SK-N-SH treated with all-trans-retinoic acid at 6 μM for 48 hours (cell line): ENCODE measurements around the gene SLC38A8.

Experiments
- ATAC-seq: fragments of 200-7000 bp; cut with Tn5 transposase; 3 replicates; pipeline ENCODE4 v1.9.1; 2020; ENCODE audit warnings: mild to moderate bottlenecking, moderate library complexity
- ARNTL ChIP-seq: fragments of 450-650 bp; formaldehyde crosslinking; IDR thresholded peaks from 2 replicates; pipeline ENCODE4 v1.5.0; 2020; ENCODE audit warnings: low read depth, mild to moderate bottlenecking, moderate library complexity, borderline replicate concordance
- BACH2 ChIP-seq: fragments of 250-450 bp; sonication (Bioruptor Pico); IDR thresholded peaks from 2 replicates; pipeline ENCODE4 v1.9.0; 2021; ENCODE audit warnings: mild to moderate bottlenecking, borderline replicate concordance
- CREB5 ChIP-seq: fragments of 250-450 bp; sonication (Bioruptor Pico); IDR thresholded peaks from 2 replicates; pipeline ENCODE4 v1.5.1; 2020; ENCODE audit warnings: low read depth, mild to moderate bottlenecking, moderate library complexity
- ESRRG ChIP-seq: fragments of 250-450 bp; sonication (Bioruptor Pico); IDR thresholded peaks from 2 replicates; pipeline ENCODE4 v1.6.1; 2021; ENCODE audit warnings: mild to moderate bottlenecking
- GLIS3 ChIP-seq: fragments of 250-450 bp; sonication (Bioruptor Pico); IDR thresholded peaks from 2 replicates; pipeline ENCODE4 v1.5.0; 2020; ENCODE audit warnings: mild to moderate bottlenecking, moderate library complexity
- ISL1 ChIP-seq: fragments of 250-450 bp; sonication (Bioruptor Pico); IDR thresholded peaks from 2 replicates; pipeline ENCODE4 v2.1.2; 2022; ENCODE audit warnings: mild to moderate bottlenecking, moderate library complexity
- RARB ChIP-seq: fragments of 250-450 bp; sonication (Bioruptor Pico); IDR thresholded peaks from 2 replicates; pipeline ENCODE4 v1.8.0; 2021; ENCODE audit warnings: mild to moderate bottlenecking, moderate library complexity
- SNAI2 ChIP-seq: fragments of 250-450 bp; sonication (Bioruptor Pico); IDR thresholded peaks from 2 replicates; pipeline ENCODE4 v1.5.0; 2020; ENCODE audit warnings: mild to moderate bottlenecking, moderate library complexity
- TCF4 ChIP-seq: fragments of 250-450 bp; sonication (Bioruptor Pico); IDR thresholded peaks from 2 replicates; pipeline ENCODE4 v1.8.0; 2021; ENCODE audit warnings: mild to moderate bottlenecking, moderate library complexity, borderline replicate concordance
- TOX ChIP-seq: fragments of 250-450 bp; sonication (Bioruptor Pico); IDR thresholded peaks from 2 replicates; pipeline ENCODE4 v1.8.0; 2021; ENCODE audit warnings: mild to moderate bottlenecking, moderate library complexity, borderline replicate concordance
- TSHZ2 ChIP-seq: fragments of 250-450 bp; sonication (Bioruptor Pico); IDR thresholded peaks from 2 replicates; pipeline ENCODE4 v1.5.0; 2020; ENCODE audit warnings: mild to moderate bottlenecking, moderate library complexity
- ZC3H10 ChIP-seq: fragments of 250-450 bp; sonication (Bioruptor Pico); IDR thresholded peaks from 2 replicates; pipeline ENCODE4 v1.5.1; 2021; ENCODE audit warnings: mild to moderate bottlenecking, moderate library complexity
- ZFP3 ChIP-seq: fragments of 250-450 bp; sonication (Bioruptor Pico); IDR thresholded peaks from 2 replicates; pipeline ENCODE4 v1.5.0; 2020; ENCODE audit warnings: mild to moderate bottlenecking, moderate library complexity
- ZNF70 ChIP-seq: fragments of 450-650 bp; formaldehyde crosslinking; IDR thresholded peaks from 2 replicates; pipeline ENCODE4 v1.5.0; 2020; ENCODE audit warnings: mild to moderate bottlenecking, moderate library complexity
- ZNF8 ChIP-seq: fragments of 450-650 bp; formaldehyde crosslinking; IDR thresholded peaks from 2 replicates; pipeline ENCODE4 v1.5.0; 2020; ENCODE audit warnings: mild to moderate bottlenecking, moderate library complexity
- TF ChIP-seq, protein P1 (sequence below): fragments of 250-450 bp; sonication (Bioruptor Pico); IDR thresholded peaks from 2 replicates; pipeline ENCODE4 v1.8.0; 2021; ENCODE audit warnings: low read depth, mild to moderate bottlenecking, moderate library complexity, borderline replicate concordance
- TF ChIP-seq, protein P2 (sequence below): fragments of 250-450 bp; sonication (Bioruptor Pico); IDR thresholded peaks from 2 replicates; pipeline ENCODE4 v1.8.0; 2020; ENCODE audit warnings: mild to moderate bottlenecking, moderate library complexity, borderline replicate concordance
- TF ChIP-seq, protein P3 (sequence below): fragments of 250-450 bp; sonication (Bioruptor Pico); IDR thresholded peaks from 2 replicates; pipeline ENCODE4 v1.5.1; 2021; ENCODE audit warnings: mild to moderate bottlenecking, moderate library complexity

The SLC38A8 gene

GRCh38 chr16:84071121-84071520 lies 28.5 kb upstream of the SLC38A8 start:
- ATAC-seq = no peak
- TF ChIP-seq TOX (CRISPR knock-in tag) = no peak
- TF ChIP-seq, protein P1, sequence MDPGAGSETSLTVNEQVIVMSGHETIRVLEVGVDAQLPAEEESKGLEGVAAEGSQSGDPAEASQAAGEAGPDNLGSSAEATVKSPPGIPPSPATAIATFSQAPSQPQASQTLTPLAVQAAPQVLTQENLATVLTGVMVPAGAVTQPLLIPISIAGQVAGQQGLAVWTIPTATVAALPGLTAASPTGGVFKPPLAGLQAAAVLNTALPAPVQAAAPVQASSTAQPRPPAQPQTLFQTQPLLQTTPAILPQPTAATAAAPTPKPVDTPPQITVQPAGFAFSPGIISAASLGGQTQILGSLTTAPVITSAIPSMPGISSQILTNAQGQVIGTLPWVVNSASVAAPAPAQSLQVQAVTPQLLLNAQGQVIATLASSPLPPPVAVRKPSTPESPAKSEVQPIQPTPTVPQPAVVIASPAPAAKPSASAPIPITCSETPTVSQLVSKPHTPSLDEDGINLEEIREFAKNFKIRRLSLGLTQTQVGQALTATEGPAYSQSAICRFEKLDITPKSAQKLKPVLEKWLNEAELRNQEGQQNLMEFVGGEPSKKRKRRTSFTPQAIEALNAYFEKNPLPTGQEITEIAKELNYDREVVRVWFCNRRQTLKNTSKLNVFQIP (CRISPR knock-in tag) = no peak
- TF ChIP-seq ZNF70 = no peak
- no peak for TF ChIP-seq TSHZ2
- no peak for TF ChIP-seq TCF4 (CRISPR knock-in tag)
- no peak for TF ChIP-seq GLIS3 (CRISPR knock-in tag)
- no peak for TF ChIP-seq ESRRG (CRISPR knock-in tag)
- TF ChIP-seq ZNF8 = no peak

GRCh38 chr16:84069540-84069939 lies 26.9 kb upstream of the SLC38A8 start:
- ATAC-seq = no peak
- no peak for TF ChIP-seq RARB (CRISPR knock-in tag)
- TF ChIP-seq, protein P1 (CRISPR knock-in tag) = no peak

GRCh38 chr16:84068783-84069462 lies 26.3 kb upstream of the SLC38A8 start:
- ATAC-seq = no peak
- TF ChIP-seq ESRRG (CRISPR knock-in tag) (no peak), TCF4 (CRISPR knock-in tag) (no peak), ZC3H10 (CRISPR knock-in tag) (no peak), TOX (CRISPR knock-in tag) (no peak), ZNF70 (no peak), ARNTL (no peak), ISL1 (CRISPR knock-in tag) (no peak), CREB5 (CRISPR knock-in tag) (no peak), GLIS3 (CRISPR knock-in tag) (no peak), SNAI2 (CRISPR knock-in tag) (no peak), TSHZ2 (no peak), BACH2 (CRISPR knock-in tag) (no peak), RARB (CRISPR knock-in tag) (no peak), ZFP3 (no peak)
- TF ChIP-seq, protein P2, sequence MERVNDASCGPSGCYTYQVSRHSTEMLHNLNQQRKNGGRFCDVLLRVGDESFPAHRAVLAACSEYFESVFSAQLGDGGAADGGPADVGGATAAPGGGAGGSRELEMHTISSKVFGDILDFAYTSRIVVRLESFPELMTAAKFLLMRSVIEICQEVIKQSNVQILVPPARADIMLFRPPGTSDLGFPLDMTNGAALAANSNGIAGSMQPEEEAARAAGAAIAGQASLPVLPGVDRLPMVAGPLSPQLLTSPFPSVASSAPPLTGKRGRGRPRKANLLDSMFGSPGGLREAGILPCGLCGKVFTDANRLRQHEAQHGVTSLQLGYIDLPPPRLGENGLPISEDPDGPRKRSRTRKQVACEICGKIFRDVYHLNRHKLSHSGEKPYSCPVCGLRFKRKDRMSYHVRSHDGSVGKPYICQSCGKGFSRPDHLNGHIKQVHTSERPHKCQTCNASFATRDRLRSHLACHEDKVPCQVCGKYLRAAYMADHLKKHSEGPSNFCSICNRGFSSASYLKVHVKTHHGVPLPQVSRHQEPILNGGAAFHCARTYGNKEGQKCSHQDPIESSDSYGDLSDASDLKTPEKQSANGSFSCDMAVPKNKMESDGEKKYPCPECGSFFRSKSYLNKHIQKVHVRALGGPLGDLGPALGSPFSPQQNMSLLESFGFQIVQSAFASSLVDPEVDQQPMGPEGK (CRISPR knock-in tag) = no peak
- TF ChIP-seq, protein P3, sequence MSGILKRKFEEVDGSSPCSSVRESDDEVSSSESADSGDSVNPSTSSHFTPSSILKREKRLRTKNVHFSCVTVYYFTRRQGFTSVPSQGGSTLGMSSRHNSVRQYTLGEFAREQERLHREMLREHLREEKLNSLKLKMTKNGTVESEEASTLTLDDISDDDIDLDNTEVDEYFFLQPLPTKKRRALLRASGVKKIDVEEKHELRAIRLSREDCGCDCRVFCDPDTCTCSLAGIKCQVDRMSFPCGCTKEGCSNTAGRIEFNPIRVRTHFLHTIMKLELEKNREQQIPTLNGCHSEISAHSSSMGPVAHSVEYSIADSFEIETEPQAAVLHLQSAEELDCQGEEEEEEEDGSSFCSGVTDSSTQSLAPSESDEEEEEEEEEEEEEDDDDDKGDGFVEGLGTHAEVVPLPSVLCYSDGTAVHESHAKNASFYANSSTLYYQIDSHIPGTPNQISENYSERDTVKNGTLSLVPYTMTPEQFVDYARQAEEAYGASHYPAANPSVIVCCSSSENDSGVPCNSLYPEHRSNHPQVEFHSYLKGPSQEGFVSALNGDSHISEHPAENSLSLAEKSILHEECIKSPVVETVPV = no peak
